ENCODE results near the gene IFI6. TPM values are rescaled to one million over a fixed set of nuclear protein-coding genes. Genes with fewer than 3 reads are reported as not detected.
"Not testable (repeated sequence)": the region's sequence is repeated elsewhere in the genome, so short reads cannot be mapped to it uniquely, and the experiment has no call there.

The IFI6 gene
- total and polyA plus RNA-seq, 2 of the 13 experiments (the other 11 are each of a cell fraction or from before 2014, with no cell fraction given): 12.9 to 13.2 TPM

DNA sequence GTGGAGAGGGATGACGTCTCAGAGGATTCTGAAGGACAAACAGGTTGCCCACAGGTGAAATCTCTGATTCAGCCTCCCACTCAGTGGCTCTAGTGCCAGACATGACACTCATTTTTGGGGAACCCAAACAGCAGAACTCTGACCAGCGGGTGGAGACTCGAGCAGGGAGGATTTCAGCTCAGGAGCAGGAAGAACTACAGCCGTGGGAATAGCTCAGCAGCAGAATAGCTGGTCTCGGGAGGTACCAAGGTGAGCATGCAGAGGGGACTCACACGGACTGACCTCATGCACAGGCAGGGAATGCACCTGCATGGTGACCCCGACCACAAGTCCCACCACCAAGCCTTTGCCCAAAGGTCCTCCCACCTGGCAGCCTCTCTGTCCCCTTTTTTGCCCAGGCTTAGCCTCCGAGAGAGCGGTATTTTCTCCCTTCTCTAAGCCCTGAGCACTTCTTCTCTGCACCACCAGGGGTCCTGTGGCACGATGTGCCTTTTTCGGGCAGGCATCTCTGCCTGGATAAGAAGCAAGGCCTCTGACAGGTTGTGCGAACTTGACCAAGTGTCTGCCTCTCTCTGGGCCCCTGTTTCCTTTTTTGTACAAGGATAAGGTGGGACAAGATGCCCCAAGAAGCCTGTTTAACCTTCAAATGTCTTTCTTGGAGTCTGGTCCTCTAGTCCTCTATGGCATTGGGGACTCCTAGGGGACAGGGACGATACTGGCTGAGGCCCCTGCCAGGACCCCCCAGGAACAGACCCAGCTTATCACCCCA lies 28.2 kb downstream of the IFI6 start (continued):
- TF ChIP-seq STAG1 (CRISPR knock-in tag; IDR thresholded peaks at IDR 0.05) (peak; percentile 60), ZNF124 (CRISPR knock-in tag; IDR thresholded peaks at IDR 0.05) (no peak), SMAD1 (CRISPR knock-in tag; IDR thresholded peaks at IDR 0.05; ENCODE audit: borderline replicate concordance, low read depth) (0 out of 2 replicates have a peak, but pooled peaks have one; percentile 44), ZNF333 (CRISPR knock-in tag; IDR thresholded peaks at IDR 0.05; ENCODE audit: borderline replicate concordance) (0 out of 2 replicates have a peak, but pooled peaks have one; percentile 27)
- TF ChIP-seq, protein P1, sequence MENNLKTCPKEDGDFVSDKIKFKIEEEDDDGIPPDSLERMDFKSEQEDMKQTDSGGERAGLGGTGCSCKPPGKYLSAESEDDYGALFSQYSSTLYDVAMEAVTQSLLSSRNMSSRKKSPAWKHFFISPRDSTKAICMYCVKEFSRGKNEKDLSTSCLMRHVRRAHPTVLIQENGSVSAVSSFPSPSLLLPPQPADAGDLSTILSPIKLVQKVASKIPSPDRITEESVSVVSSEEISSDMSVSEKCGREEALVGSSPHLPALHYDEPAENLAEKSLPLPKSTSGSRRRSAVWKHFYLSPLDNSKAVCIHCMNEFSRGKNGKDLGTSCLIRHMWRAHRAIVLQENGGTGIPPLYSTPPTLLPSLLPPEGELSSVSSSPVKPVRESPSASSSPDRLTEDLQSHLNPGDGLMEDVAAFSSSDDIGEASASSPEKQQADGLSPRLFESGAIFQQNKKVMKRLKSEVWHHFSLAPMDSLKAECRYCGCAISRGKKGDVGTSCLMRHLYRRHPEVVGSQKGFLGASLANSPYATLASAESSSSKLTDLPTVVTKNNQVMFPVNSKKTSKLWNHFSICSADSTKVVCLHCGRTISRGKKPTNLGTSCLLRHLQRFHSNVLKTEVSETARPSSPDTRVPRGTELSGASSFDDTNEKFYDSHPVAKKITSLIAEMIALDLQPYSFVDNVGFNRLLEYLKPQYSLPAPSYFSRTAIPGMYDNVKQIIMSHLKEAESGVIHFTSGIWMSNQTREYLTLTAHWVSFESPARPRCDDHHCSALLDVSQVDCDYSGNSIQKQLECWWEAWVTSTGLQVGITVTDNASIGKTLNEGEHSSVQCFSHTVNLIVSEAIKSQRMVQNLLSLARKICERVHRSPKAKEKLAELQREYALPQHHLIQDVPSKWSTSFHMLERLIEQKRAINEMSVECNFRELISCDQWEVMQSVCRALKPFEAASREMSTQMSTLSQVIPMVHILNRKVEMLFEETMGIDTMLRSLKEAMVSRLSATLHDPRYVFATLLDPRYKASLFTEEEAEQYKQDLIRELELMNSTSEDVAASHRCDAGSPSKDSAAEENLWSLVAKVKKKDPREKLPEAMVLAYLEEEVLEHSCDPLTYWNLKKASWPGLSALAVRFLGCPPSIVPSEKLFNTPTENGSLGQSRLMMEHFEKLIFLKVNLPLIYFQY (CRISPR knock-in tag; IDR thresholded peaks at IDR 0.05; ENCODE audit: borderline replicate concordance): no peak
- TF ChIP-seq, protein P2, sequence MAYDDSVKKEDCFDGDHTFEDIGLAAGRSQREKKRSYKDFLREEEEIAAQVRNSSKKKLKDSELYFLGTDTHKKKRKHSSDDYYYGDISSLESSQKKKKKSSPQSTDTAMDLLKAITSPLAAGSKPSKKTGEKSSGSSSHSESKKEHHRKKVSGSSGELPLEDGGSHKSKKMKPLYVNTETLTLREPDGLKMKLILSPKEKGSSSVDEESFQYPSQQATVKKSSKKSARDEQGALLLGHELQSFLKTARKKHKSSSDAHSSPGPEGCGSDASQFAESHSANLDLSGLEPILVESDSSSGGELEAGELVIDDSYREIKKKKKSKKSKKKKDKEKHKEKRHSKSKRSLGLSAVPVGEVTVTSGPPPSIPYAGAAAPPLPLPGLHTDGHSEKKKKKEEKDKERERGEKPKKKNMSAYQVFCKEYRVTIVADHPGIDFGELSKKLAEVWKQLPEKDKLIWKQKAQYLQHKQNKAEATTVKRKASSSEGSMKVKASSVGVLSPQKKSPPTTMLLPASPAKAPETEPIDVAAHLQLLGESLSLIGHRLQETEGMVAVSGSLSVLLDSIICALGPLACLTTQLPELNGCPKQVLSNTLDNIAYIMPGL (CRISPR knock-in tag; IDR thresholded peaks at IDR 0.05; ENCODE audit: borderline replicate concordance in 1 of 2, low read depth in 1 of 2): 0 out of 4 replicates have a peak, but pooled peaks of 1 of the 2 experiments have one; percentile 24

DNA sequence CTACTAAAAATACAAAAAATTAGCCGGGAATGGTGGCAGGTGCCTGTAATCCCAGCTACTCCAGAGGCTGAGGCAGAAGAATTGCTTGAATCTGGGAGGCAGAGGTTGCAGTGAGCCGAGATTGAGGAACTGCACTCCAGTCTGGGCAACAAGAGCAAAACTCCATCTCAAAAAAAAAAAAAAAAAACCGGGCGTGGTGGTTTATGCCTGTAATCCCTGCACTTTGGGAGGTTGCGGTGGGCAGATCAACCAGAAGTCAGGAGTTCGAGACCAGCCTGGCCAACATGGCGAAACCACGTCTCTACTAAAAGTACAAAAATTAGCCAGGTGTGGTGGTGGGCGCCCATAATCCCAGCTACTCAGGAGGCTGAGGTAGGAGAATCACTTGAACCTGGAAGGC lies 31.5 kb downstream of the IFI6 start:
- H4K20me1 ChIP-seq (ENCODE audit: insufficient read depth, low read length); CTCF ChIA-PET (ENCODE audit: low intra/inter-chr PET ratio, low total read pairs); ATAC-seq; H3K9ac ChIP-seq (ENCODE audit: insufficient read depth, low read depth, low read length); H3K4me2 ChIP-seq (ENCODE audit: low read depth, low read length); DNase-seq (ENCODE audit: low spot score); intact Hi-C loops (cut with micrococcal nuclease; ENCODE audit: unreplicated experiment); H3K79me2 ChIP-seq (ENCODE audit: insufficient read depth, low read length); H3K4me3 ChIP-seq (replicated peaks in 1 of 3; ENCODE audit: insufficient read depth in 1 of 3, low read depth in 2 of 3, low read length in 3 of 3); H2AFZ ChIP-seq (ENCODE audit: low read length); H3K36me3 ChIP-seq (replicated peaks in 1 of 2; ENCODE audit: control insufficient read depth in 1 of 2, insufficient read depth in 2 of 2, low read length in 2 of 2); FAIRE-seq; H3K27ac ChIP-seq (ENCODE audit: extremely low read length, insufficient read depth, low read length); H3K4me1 ChIP-seq (ENCODE audit: insufficient read depth, low read length); in situ Hi-C loops (cut with HindIII; ENCODE audit: extremely low pct_ligation_motif_present, low pct_unique_long_range_greater_than_20kb); BruUV-seq (replicated peaks); H3K27me3 ChIP-seq (ENCODE audit: control insufficient read depth in 1 of 2, insufficient read depth in 2 of 2, low read length in 2 of 2); H3K9me3 ChIP-seq (ENCODE audit: low read length): not testable (repeated sequence)
- 48% methylated on average over 9 of the region's 9 CpGs for WGBS (ENCODE audit: low lambda C conversion rate)
- POLR2A ChIA-PET: interaction anchor here (0.9 kb wide), 1 partner anchor 23 kb away, joined by 3 read pairs; no protein-coding TSS in a partner anchor
